HG03039 (cell line): ENCODE results near the gene CRYBG1.

Experiments
- ATAC-seq: cut with Tn5 transposase; IDR thresholded peaks from one replicate; pipeline ENCODE4 v1.9.1; 2021; ENCODE audit warnings: mild to moderate bottlenecking, moderate library complexity; ENCODE audit not compliant: unreplicated experiment

CRYBG1 gene

DNA sequence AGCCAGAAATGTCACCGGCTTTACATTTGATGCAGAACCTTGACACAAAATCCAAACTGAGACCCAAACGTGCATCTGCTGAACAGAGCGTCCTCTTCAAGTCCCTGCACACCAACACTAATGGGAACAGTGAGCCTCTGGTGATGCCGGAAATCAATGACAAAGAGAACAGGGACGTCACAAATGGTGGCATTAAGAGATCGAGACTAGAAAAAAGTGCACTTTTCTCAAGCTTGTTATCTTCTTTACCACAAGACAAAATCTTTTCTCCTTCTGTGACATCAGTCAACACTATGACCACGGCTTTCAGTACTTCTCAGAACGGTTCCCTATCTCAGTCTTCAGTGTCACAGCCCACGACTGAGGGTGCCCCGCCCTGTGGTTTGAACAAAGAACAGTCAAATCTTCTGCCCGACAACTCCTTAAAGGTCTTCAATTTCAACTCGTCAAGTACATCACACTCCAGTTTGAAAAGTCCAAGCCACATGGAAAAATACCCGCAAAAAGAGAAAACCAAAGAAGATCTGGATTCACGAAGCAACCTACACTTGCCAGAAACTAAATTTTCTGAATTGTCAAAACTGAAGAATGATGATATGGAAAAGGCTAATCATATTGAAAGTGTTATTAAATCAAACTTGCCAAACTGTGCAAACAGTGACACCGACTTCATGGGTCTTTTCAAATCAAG lies 160.3 kb downstream of the CRYBG1 start:
- peak; percentile 57 for ATAC-seq

DNA sequence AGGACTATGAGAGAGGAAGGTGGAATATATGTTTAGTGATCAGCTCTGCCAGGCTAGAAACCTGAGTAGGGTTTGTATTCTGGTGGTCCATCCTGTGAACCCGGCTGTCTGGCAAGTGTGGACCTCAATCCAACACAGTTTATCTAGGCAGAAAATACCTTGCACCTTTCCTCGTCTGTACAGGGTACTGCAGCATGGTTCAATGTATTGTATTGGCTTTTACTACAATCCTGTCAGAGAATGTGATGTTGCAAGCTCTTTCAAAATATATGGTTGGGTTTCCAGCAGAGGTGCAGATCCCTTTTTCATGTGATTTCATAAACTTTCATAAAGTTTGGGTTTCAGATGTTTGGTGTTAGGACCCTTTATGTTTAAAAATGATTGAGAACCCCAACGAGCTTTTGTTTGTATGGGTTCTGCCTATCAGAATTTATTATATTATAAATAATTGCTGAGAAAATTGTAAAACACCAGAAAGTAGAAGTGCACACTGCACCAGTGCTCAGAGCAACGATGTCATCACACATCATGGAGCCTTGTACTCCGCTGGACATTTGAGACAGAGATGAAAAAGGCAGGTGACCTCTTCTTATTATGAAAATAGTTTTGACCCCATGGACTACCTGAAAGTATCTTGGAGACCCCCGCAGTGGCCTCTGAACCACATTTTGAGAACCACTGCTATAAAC lies 162.2 kb downstream of the CRYBG1 start:
- no peak for ATAC-seq

DNA sequence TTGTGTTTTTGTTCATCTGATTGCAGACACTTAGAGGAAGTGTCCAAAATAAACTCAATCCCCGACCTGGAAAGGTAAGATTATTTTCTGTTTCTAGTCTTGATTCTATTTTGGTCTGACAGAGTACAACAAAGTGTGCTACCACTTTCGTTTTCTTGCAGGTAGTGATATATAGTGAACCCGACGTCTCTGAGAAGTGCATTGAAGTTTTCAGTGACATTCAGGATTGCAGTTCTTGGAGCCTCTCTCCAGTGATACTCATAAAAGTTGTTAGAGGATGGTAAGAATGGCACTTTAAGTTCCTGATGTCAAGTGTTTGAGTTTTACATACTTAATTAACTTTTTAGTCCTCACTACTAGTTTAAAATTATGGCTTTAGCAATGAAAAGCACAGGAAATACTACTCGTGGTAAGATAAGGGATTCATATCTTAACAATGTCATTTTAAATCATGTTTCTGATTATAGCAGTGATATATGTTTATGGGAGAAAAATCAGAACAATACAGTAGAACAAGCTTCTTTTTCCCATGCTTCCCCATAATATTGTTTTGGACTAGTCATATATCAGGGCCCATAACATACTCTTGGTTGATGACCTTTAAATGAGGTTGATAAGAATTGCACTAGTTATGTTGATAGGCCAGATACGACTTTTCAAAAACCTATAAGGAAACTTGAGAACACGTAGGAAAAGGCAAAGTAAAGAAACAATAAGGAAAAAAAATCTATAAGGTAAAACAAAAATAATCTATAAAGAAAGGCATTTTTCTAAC lies 164.8 kb downstream of the CRYBG1 start:
- peak; percentile 36 for ATAC-seq

DNA sequence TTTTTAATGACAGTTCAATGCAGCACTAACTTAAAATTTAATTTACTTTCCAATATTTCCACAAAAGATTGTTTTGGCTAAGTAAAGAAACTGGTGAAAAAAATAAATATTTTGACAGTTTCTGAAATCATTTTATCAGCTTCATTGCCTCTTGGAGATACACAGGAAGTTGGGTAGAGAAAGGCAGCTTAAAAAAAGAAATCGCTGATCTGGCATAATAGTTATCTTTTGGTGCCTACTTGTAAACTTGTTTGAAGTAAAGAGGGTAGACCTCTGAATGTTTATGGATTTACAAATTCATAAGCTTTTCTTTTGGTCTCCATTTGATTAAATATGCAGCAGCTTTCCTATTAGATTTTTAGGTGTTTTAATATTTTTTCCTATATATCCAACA lies 165.4 kb downstream of the CRYBG1 start:
- ATAC-seq = no peak

DNA sequence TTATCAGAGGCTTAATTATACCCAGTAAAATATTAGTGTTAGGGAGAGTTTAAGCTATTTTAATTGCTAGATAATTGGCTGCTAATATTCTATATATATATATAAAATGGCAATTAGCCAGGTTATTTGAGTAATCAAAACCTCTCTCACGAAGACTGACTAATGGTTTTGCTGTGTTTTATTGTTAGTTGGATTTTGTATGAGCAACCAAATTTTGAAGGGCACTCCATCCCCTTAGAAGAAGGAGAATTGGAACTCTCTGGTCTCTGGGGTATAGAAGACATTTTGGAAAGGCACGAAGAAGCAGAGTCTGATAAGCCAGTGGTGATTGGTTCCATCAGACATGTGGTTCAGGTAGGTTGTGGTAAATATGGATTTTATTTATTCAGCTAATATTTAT lies 166.6 kb downstream of the CRYBG1 start:
- no peak for ATAC-seq

DNA sequence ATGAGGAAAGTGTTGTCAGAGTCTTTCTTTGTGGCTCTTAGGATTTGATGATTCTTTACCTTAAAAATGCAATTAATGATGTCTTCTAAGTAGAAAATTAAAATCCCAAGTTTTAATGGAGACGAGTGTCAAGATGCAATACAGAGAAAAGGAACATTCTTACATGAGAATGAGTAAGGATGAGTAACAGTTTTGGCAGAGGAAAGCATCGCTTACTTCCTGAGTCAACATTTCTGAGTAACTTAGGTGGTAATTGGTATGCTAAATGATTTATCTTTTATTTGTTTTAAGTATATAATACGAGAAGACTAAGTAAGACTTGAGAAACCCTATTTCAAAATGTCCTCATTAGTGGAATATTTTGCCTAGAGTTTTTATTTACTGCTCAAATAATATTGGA lies 167.5 kb downstream of the CRYBG1 start:
- ATAC-seq = no peak

DNA sequence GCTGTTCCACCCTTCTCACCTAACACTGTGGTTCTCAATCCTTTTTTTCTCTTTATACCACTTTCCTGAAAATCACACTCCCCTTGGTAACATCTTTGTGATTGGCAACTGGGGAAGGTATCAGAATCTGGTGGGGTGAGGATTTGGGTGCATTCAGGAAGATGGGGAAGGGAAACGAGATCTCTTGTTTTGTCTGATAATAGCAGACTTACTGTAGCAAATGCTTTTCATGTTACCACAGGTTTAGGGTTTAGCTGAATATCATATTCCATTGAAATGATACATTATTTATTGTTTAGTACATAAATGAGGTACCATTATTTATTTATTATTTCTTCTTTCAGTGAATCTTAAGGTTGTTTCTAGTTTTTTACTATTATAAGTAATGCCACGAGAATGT lies 168.0 kb downstream of the CRYBG1 start:
- ATAC-seq = no peak

DNA sequence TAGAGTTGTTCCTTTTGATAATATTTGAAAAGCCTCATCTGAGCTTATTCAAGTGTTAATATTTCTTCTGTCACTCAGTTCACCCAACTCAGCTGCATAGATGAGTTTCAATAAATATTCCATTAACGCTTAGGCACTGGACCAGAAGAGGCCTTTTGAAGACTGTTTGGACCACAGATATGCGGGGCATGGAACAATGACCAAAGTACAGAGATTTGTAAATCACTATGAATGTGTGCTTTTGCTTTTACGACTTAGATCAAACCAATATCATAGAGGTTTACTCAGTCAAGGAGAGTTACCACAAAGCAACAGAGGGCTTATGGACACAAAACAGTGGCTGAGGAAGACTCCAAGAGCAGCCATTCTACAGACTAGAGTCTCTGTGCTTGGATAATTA lies 168.9 kb downstream of the CRYBG1 start:
- no peak for ATAC-seq

DNA sequence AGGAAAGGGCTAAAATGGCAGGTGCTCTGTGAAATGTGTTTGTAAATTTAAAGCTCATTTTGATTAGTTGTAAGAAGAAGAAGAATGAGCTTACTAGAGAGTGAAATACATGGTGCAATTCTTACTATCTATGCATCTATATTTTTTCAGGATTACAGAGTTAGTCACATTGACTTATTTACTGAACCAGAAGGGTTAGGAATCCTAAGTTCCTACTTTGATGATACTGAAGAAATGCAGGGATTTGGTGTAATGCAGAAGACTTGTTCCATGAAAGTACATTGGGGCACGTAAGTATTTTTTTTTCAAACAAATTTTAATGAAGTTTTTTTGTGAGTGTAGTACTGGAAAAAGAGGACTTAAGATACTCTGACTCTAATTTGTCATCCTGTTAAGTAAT lies 169.5 kb downstream of the CRYBG1 start:
- no peak for ATAC-seq

DNA sequence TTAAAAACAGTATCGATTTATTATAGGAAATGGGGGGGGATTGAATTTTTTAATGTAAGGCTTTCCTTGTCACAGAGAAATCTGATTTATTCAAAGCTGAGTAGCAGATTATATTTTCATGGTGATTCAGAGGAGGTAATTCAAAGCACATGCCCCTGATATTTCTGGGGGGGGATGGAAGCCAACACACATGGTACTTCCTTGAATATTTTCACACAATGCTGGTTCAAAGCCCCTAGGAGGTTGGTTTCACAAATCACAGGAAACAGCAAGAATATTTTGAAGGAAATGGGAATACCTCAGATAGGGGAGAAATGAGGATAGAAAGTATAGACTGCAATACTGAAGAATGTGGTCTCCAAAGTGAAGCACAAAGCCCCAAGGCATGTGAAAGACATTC lies 170.0 kb downstream of the CRYBG1 start:
- ATAC-seq = no peak

DNA sequence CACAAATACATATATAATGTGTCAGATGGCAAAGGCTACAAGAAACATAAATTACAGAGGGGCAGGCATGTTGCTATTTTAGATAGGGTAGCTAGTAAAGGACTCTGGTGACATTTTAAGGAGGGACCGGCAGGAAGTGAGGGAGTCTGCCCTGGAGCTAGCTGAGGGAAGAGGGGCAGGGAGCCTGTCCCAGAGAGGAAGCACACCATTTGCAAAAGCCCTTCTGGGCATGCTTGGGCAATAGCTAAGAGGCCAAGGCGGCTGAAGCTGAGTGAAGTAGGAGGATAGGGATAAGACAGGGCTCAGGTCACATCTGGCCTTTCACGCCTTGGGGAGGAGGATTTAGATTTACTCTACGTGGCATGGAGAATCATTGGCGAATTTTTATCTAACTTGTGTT lies 172.5 kb downstream of the CRYBG1 start:
- ATAC-seq = no peak

DNA sequence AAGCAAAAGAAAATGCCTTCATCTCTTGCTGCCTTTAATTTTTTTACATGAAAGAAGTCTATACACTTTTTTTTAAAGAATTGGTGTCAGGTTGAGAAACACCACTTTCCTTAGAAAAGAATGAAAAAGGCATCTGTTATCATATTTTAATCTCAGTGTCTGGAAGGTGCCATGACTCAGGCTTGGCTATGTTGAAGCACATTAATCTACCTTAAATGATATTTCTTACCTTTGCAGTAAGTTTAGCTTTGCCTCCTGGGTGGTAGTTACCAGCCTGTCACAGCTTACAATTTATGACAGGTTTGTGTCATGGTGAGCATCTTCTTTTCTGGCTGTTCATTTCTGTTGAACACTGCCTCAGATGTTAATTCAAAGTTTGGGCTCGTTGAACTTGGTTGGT lies 173.5 kb downstream of the CRYBG1 start:
- ATAC-seq = no peak

DNA sequence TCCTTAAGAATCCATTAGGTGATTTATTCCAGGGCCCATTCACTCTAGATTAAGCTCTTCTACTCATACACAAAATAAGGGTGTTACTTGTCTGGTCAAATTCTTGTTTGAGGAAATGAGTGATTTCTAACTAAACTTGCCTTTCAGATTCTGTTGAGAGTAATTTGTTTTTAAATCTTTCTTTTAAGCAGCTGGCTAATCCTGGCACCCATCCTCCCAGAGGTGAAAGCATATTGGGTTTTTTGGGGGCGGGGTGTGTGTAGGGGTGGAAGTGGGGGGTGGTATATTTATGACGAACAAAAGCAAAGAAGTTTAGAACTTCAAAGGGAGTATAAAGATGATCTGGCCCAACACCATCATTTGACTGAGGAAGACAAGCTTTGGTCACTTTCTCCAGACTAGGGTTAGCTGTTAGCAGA lies 174.1 kb downstream of the CRYBG1 start:
- no peak for ATAC-seq

DNA sequence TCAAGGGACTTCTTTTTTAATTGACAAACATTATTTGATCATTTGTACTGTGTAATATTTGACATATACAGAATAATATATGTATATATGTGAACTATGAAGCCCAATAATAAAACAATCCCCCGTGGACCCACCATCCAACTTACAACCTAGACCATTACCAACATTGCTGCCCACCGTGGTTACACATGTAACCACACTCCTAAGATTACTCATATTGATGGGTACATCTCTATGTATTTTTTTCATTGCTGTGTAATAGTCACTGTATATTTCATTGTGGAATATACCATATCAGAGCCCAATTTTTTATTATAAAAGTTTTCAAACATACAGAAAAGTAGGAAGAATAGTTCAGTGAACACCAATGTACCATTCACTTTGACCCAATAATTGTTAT lies 174.5 kb downstream of the CRYBG1 start:
- no peak for ATAC-seq

DNA sequence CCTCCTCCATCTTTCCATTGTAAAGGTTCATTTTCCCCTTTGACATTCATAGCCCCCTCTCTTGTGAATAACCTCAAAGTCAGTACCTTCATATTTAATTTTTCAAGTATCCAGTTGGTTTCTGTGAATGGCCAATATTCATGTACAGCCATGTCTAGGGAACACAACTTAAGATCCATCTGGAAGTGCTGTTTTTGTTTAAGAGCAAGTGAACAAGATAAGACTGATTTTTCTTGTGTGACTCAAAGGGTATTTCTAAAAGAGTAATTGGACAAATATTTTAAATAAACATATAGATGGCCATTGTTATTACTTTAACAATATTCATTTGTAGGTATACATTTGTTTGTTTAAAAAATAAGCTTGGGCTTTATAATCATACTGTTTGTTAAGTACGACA lies 175.8 kb downstream of the CRYBG1 start:
- ATAC-seq = no peak

DNA sequence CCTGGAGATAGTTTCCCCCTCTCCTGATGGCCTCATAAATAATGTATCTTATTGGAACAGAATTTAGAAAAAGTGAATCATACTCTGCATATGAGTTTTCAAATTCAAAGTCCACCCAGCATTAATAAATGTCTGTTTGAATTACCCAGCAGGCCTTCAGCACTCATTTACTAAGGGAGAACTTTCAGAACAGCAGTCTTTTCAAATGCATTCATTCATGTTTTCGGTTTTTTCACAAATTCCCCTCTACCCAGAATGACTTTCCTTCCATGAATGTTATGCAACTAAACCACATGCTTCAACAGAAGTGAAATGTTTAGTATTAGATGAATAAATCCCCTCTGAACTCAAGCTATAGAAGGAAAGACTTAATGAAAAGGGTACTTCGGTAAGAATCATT lies 176.3 kb downstream of the CRYBG1 start:
- no peak for ATAC-seq

DNA sequence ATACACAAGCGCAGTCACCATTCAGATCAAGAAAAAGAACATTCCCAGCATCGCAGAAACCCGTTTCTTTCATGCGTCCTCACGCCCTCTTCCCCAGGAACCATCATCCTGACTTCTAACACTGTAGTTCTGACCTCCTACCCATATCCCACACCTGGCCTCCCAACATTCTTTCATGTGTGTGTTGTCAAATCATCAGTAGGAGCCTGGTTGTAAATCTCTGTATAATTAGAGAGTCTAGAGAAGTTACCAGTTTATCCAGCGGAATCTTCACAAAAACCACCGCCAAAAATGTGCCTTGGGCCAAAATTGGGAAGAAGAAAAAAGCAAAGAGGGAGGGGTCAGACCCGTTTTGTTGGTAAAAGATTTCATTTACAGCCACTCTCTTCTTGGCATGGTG lies 177.1 kb downstream of the CRYBG1 start:
- no peak for ATAC-seq

DNA sequence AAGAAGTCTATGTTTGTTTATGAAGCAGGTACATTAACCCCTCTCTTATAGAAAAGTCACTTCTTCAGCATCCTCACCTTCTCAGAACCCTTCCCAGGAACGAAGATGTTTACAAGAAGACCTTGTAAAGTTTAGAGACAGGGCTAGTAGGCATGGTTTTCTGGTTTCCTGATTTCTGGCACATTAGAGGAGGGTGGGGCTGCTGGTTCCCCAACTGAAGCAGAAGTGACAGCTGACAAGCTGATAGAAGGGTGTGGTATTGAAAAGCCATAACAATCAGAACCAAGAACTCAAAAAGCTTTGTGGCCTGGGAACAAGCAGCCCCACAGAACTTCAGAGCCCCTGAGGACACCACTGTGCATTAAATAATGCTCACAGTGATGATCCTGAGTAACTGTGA lies 177.6 kb downstream of the CRYBG1 start:
- no peak for ATAC-seq

DNA sequence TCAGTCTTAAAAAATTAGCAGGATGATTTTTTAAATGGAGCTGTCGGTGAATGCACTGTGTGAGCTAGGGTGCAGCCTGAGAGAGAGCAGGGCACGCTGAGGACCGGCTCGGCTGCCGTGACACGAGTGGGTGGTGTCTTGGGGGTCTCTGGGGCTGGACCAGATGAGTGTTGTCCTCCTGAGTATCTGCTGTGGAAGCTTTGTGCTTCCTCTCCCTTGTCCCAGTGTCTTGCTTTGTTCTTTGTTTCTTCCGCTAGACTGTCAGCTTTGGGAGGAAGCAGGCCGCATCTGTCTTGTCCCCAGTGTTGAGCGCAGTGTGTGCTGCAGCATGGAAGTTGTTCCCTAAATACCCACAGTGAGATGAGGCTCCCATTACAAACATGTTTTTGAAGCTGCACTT lies 179.4 kb downstream of the CRYBG1 start:
- no peak for ATAC-seq

DNA sequence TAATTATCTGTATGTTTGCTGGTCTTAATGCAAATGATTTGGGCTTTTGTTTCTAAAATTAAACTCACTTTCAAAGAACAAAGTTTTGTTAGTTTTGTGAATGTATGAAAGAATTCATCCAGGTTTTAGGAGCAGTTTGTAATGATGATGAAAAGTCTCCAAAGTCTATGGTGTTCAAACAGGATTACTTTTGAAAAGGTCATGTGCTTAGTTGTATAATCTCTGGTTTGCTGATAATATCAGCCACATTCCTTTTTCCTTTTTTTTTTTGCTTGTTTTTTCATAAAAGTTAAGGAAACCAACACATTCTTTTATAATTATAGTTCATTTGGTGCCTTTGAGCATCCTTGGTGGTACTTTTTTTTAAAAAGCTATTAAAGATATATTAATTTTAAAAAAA lies 179.9 kb downstream of the CRYBG1 start:
- ATAC-seq = no peak

DNA sequence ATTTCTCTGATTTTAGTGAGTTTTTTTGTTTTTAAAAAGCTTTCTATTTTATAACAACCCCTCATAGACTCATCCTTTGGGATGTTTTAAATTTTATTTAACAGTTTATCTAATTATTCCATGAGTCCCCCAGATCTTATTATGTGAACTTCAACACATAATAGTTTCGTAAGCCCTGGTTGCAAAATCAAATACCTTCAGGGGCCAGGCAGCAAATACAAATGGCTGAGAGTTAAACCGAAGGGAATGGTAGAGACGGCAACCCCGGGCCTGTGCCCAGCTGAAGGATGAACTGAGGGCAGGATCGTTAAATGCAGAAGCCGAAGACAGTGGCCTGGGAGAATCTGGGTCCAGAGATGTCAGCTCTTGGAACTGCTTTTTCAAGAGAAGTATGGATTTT lies 180.4 kb downstream of the CRYBG1 start:
- ATAC-seq = no peak

DNA sequence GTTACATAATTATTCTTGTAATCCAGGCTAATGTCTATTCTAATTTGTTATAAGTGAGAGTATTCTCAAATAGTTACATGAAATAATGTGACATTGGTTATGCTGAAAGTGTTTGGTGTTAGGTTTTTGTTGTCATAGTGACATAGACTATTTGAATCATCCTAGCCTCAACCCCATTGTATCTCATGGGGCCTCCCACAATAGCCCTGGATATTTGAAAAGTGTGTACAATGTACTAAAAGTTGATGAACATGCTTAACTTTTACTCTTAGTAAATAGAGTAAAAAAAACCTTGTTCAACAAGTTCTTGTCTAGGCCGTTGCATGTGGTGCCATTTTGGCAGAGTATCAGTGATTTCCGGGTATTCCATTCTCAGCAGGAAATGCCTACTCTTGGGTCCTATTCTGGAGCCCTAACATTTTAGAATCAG lies 185.8 kb downstream of the CRYBG1 start:
- no peak for ATAC-seq
